Measurements from ENCODE around the gene DUSP8. TPM values are rescaled to one million over a fixed set of nuclear protein-coding genes. Genes with fewer than 3 reads are reported as not detected.
"Not testable (repeated sequence)": the region's sequence is repeated elsewhere in the genome, so short reads cannot be mapped to it uniquely, and the experiment has no call there.

The DUSP8 gene
- total RNA-seq, 2 experiments from 2014 or later: 83.9 to 91.2 TPM

- ChIA-PET POLR2A (interaction anchor here (0.6 to 1.2 kb wide), 3 partner anchors 8 to 961 kb away, joined by 3 read pairs; no protein-coding TSS in a partner anchor), CTCF (no interaction called here)
- ATAC-seq (ENCODE audit: poor library complexity): no peak
- Mint-ChIP-seq H3K27ac (no peak overlapping the region), H3K27me3 (peaks cover 64% of the 10 kb centered on the region), H3K4me3 (no peak overlapping the region), H3K4me1 (ENCODE audit: low read depth) (peaks cover 13% of the 10 kb centered on the region), H3K9me3 (no peaks in the 10 kb centered on the region), H3K36me3 (ENCODE audit: low read depth) (no peaks in the 10 kb centered on the region)
- DNase-seq: no peak
- H3K27me3 ChIP-seq (ENCODE audit: control insufficient read depth in 1 of 2, insufficient read depth in 2 of 2, low read length in 2 of 2): peaks cover 4 to 10% of the 10 kb centered on the region in 2 experiments
- H3K36me3 ChIP-seq (ENCODE audit: insufficient read depth, low read length): no peaks in the 10 kb centered on the region
- H3K27ac ChIP-seq (ENCODE audit: low read depth in 1 of 2, low read length in 2 of 2): no peak overlapping the region
- H3K4me1 ChIP-seq (ENCODE audit: insufficient read depth, low read length): peaks cover 7% of the 10 kb centered on the region
- no peak overlapping the region for H3K4me3 ChIP-seq (ENCODE audit: low read length)
- no peaks in the 10 kb centered on the region for H3K9me3 ChIP-seq (ENCODE audit: control insufficient read depth in 1 of 2, insufficient read depth in 1 of 2, low read length in 2 of 2)
- intact Hi-C loops (cut with DNase I, micrococcal nuclease): no loop called here
- no peak for TF ChIP-seq CTCF (IDR thresholded peaks at IDR 0.05)
Measured at GRCh38 chr11:1597331-1597993, 25.4 kb upstream of the DUSP8 start.

- H3K4me3 ChIP-seq (ENCODE audit: low read length); H3K9me3 Mint-ChIP-seq; H3K36me3 ChIP-seq (ENCODE audit: insufficient read depth, low read length); H3K4me1 ChIP-seq (ENCODE audit: insufficient read depth, low read length); DNase-seq; POLR2A ChIA-PET; H3K27ac Mint-ChIP-seq; intact Hi-C loops (cut with DNase I, micrococcal nuclease); H3K36me3 Mint-ChIP-seq (ENCODE audit: low read depth); H3K9me3 ChIP-seq (ENCODE audit: control insufficient read depth in 1 of 2, insufficient read depth in 1 of 2, low read length in 2 of 2); H3K27ac ChIP-seq (ENCODE audit: low read depth in 1 of 2, low read length in 2 of 2); CTCF ChIA-PET; H3K4me3 Mint-ChIP-seq; ATAC-seq (ENCODE audit: poor library complexity): not testable (repeated sequence)
- peaks cover 60% of the 10 kb centered on the region for H3K27me3 Mint-ChIP-seq
- peaks cover 13% of the 10 kb centered on the region for H3K4me1 Mint-ChIP-seq (ENCODE audit: low read depth)
- H3K27me3 ChIP-seq (ENCODE audit: control insufficient read depth in 1 of 2, insufficient read depth in 2 of 2, low read length in 2 of 2): peaks cover 4 to 12% of the 10 kb centered on the region in 2 experiments
Measured at GRCh38 chr11:1596576-1597121, 24.6 kb upstream of the DUSP8 start.

- Mint-ChIP-seq H3K4me1 (ENCODE audit: low read depth) (peaks cover 13% of the 10 kb centered on the region), H3K27me3 (peaks cover 57% of the 10 kb centered on the region)
- H3K9me3 Mint-ChIP-seq; H3K4me1 ChIP-seq (ENCODE audit: insufficient read depth, low read length); H3K4me3 Mint-ChIP-seq; H3K27ac ChIP-seq (ENCODE audit: low read depth in 1 of 2, low read length in 2 of 2); DNase-seq; ATAC-seq (ENCODE audit: poor library complexity); H3K27ac Mint-ChIP-seq; H3K36me3 Mint-ChIP-seq (ENCODE audit: low read depth); H3K4me3 ChIP-seq (ENCODE audit: low read length); H3K36me3 ChIP-seq (ENCODE audit: insufficient read depth, low read length); H3K9me3 ChIP-seq (ENCODE audit: control insufficient read depth in 1 of 2, insufficient read depth in 1 of 2, low read length in 2 of 2); POLR2A ChIA-PET: not testable (repeated sequence)
- intact Hi-C loops (cut with DNase I, micrococcal nuclease): loop anchor here in 1 of 2 experiments (2.0 kb wide), 1 partner anchor 33 kb away; the partner anchor contains the start of gene KRTAP5-5
- peaks cover 4 to 12% of the 10 kb centered on the region in 2 experiments for H3K27me3 ChIP-seq (ENCODE audit: control insufficient read depth in 1 of 2, insufficient read depth in 2 of 2, low read length in 2 of 2)
- CTCF ChIA-PET: interaction anchor here (1.4 kb wide), 1 partner anchor 22 kb away, joined by 9 read pairs; no protein-coding TSS in a partner anchor
Measured at GRCh38 chr11:1595994-1596575, 24.0 kb upstream of the DUSP8 start.

GRCh38 chr11:1592628-1593027 lies 20.6 kb upstream of the DUSP8 start:
- intact Hi-C loops (cut with DNase I, micrococcal nuclease): no loop called here

More at GRCh38 chr11:1592628-1593027, 20.6 kb upstream of the DUSP8 start:
- Histone ChIP-seq H3K4me1 (ENCODE audit: insufficient read depth, low read length) (peaks cover 34% of the 10 kb centered on the region), H3K36me3 (ENCODE audit: insufficient read depth, low read length) (no peaks in the 10 kb centered on the region), H3K9me3 (ENCODE audit: control insufficient read depth in 1 of 2, insufficient read depth in 1 of 2, low read length in 2 of 2) (peaks cover 0 to 9% of the 10 kb centered on the region in 2 experiments), H3K27ac (ENCODE audit: low read depth in 1 of 2, low read length in 2 of 2) (no peak overlapping the region), H3K4me3 (ENCODE audit: low read length) (no peak overlapping the region), H3K27me3 (ENCODE audit: control insufficient read depth in 1 of 2, insufficient read depth in 2 of 2, low read length in 2 of 2) (peaks cover 0 to 2% of the 10 kb centered on the region in 2 experiments)
- ATAC-seq (ENCODE audit: poor library complexity) (no peak), DNase-seq (no peak)
- Mint-ChIP-seq H3K4me1 (ENCODE audit: low read depth) (peaks cover 31% of the 10 kb centered on the region), H3K4me3 (no peak overlapping the region), H3K36me3 (ENCODE audit: low read depth) (peaks cover 5% of the 10 kb centered on the region), H3K9me3 (no peaks in the 10 kb centered on the region), H3K27ac (no peak overlapping the region), H3K27me3 (peaks cover 39% of the 10 kb centered on the region)
- ChIA-PET CTCF (no interaction called here), POLR2A (no interaction called here)
- no peak for TF ChIP-seq CTCF (IDR thresholded peaks at IDR 0.05)
